Liver (tissue), 9 donors: ENCODE results near the gene CLK4. TPM values are rescaled to one million over a fixed set of nuclear protein-coding genes. Genes with fewer than 3 reads are reported as not detected.

Experiments
- DNase-seq: peaks from one replicate; pipeline ENCODE4 v3.0.0-alpha.2; 2017; ENCODE audit warnings: low spot score
- H3K27ac ChIP-seq, 2 donors: one replicate each; pipeline ENCODE4 v1.7.0; 2013; ENCODE audit warnings: inconsistent platforms in 2 of 2, low read length in 2 of 2, control low read depth in 1 of 2, low read depth in 1 of 2, mild to moderate bottlenecking in 1 of 2
- H3K27me3 ChIP-seq, 4 donors: one replicate each; pipeline versions ENCODE4 v1.6.1 to v1.7.0; 2013; ENCODE audit warnings: low read length in 3 of 4, inconsistent platforms in 1 of 4, mild to moderate bottlenecking in 1 of 4, moderate library complexity in 1 of 4; ENCODE audit not compliant: control insufficient read depth in 4 of 4, insufficient read depth in 4 of 4
- H3K36me3 ChIP-seq, 4 donors: one replicate each; pipeline versions ENCODE4 v1.6.1 to v1.7.0; 2013; ENCODE audit warnings: low read length in 3 of 4, mild to moderate bottlenecking in 3 of 4, low read depth in 1 of 4, moderate library complexity in 1 of 4; ENCODE audit not compliant: control insufficient read depth in 4 of 4, insufficient read depth in 3 of 4
- H3K4me1 ChIP-seq, 4 donors: one replicate each; pipeline versions ENCODE4 v1.6.1 to v1.7.0; 2013; ENCODE audit warnings: low read length in 3 of 4, mild to moderate bottlenecking in 3 of 4, moderate library complexity in 1 of 4; ENCODE audit not compliant: control insufficient read depth in 4 of 4, insufficient read depth in 4 of 4
- H3K4me3 ChIP-seq, 3 donors: one replicate each; pipeline versions ENCODE4 v1.6.1 to v1.7.0; 2013; ENCODE audit warnings: low read length in 3 of 3, control low read depth in 1 of 3, low read depth in 1 of 3, mild to moderate bottlenecking in 1 of 3
- H3K9ac ChIP-seq, 2 donors: one replicate each; pipeline ENCODE4 v1.7.0; 2013; ENCODE audit warnings: low read length in 2 of 2, mild to moderate bottlenecking in 2 of 2, moderate library complexity in 2 of 2, control low read depth in 1 of 2, low read depth in 1 of 2
- H3K9me3 ChIP-seq, 4 donors: one replicate each; pipeline versions ENCODE4 v1.6.1 to v1.7.0; 2013; ENCODE audit warnings: low read length in 3 of 4; ENCODE audit not compliant: control insufficient read depth in 4 of 4
- EGR1 ChIP-seq, 2 donors: IDR thresholded peaks; 2 replicates each; pipeline ENCODE4 v1.6.1; 2016 to 2018; ENCODE audit warnings: antibody characterized with exemption in 2 of 2, low read depth in 2 of 2
- FOXA1 ChIP-seq: IDR thresholded peaks from 2 replicates; pipeline ENCODE4 v1.6.1; 2016; ENCODE audit warnings: antibody characterized with exemption
- FOXA2 ChIP-seq: IDR thresholded peaks from 2 replicates; pipeline ENCODE4 v1.6.1; 2016; ENCODE audit warnings: antibody characterized with exemption
- GABPA ChIP-seq, 2 donors: IDR thresholded peaks in 1 of 2; conservative IDR thresholded peaks in 1 of 2; 2 replicates each; pipeline ENCODE4 v1.6.1; 2016; ENCODE audit warnings: antibody characterized with exemption in 2 of 2, mild to moderate bottlenecking in 1 of 2, moderate library complexity in 1 of 2
- HNF4A ChIP-seq, 2 donors: conservative IDR thresholded peaks; 2 replicates each; pipeline ENCODE4 v1.6.1; 2016; ENCODE audit warnings: antibody characterized with exemption in 2 of 2, mild to moderate bottlenecking in 2 of 2
- HNF4G ChIP-seq: IDR thresholded peaks from 2 replicates; pipeline ENCODE4 v1.6.1; 2016; ENCODE audit warnings: antibody characterized with exemption
- JUND ChIP-seq, 2 donors: IDR thresholded peaks; 2 replicates each; pipeline ENCODE4 v1.6.1; 2016; ENCODE audit warnings: antibody characterized with exemption in 2 of 2
- NR2F2 ChIP-seq: IDR thresholded peaks from 2 replicates; pipeline ENCODE4 v1.6.1; 2016; ENCODE audit warnings: antibody characterized with exemption
- RAD21 ChIP-seq, 2 donors: IDR thresholded peaks; 2 replicates each; pipeline ENCODE4 v1.6.1; 2016; ENCODE audit warnings: antibody characterized with exemption in 2 of 2, mild to moderate bottlenecking in 2 of 2
- RXRA ChIP-seq, 2 donors: IDR thresholded peaks; 2 replicates each; pipeline ENCODE4 v1.6.1; 2017 to 2018; ENCODE audit warnings: antibody characterized with exemption in 2 of 2, mild to moderate bottlenecking in 1 of 2
- SP1 ChIP-seq: IDR thresholded peaks from 2 replicates; pipeline ENCODE4 v1.6.1; 2018; ENCODE audit warnings: antibody characterized with exemption, mild to moderate bottlenecking
- TAF1 ChIP-seq: conservative IDR thresholded peaks from 2 replicates; pipeline ENCODE4 v1.6.1; 2016; ENCODE audit warnings: antibody characterized with exemption, mild to moderate bottlenecking
- YY1 ChIP-seq: IDR thresholded peaks from 2 replicates; pipeline ENCODE4 v1.6.1; 2016; ENCODE audit warnings: antibody characterized with exemption, mild to moderate bottlenecking
- WGBS: extraction: QIAGEN DNeasy Blood & Tissue Kit; methylation state at CpG from one replicate; pipeline ENCODE4 v1.1.7; 2013; 5-methylcytosine and 5-hydroxymethylcytosine counted together
- polyA plus RNA-seq, 2 donors: library from polyadenylated mRNA; stranded (reverse) in 1 of 2; unstranded in 1 of 2; fragments of 200-250 nt in 1 of 2; fragments of >200 nt in 1 of 2; fragmentation: Nextera tagmentation in 1 of 2; extraction: Ambion mirVana in 1 of 2; gene quantifications; one replicate each; pipeline versions ENCODE4 v1.2.1 to v1.2.3, GENCODE V29; 2013 to 2015
- total RNA-seq, 2 donors: library from RNA; depleted of rRNA; stranded (reverse); fragments of >200 nt; gene quantifications; one replicate each; pipeline ENCODE4 v1.2.3, GENCODE V29; 2014
- TF ChIP-seq, protein P1 (sequence below): IDR thresholded peaks from 2 replicates; pipeline ENCODE4 v1.6.1; 2016; ENCODE audit warnings: antibody characterized with exemption, mild to moderate bottlenecking
- TF ChIP-seq, protein P2 (sequence below): IDR thresholded peaks from 2 replicates; pipeline ENCODE4 v1.6.1; 2016; ENCODE audit warnings: antibody characterized with exemption
- TF ChIP-seq, protein P3 (sequence below): fragments of 150-350 bp; IDR thresholded peaks from 2 replicates; pipeline ENCODE4 v1.5.1; 2017; ENCODE audit warnings: improper control_type of control experiment, low read depth, low read length; ENCODE audit not compliant: missing input control
- TF ChIP-seq, protein P4 (sequence below): IDR thresholded peaks from 2 replicates; pipeline ENCODE4 v1.6.1; 2016; ENCODE audit warnings: antibody characterized with exemption
- TF ChIP-seq, protein P5 (sequence below): IDR thresholded peaks from 2 replicates; pipeline ENCODE4 v1.6.1; 2016; ENCODE audit warnings: antibody characterized with exemption
- donor health status: healthy.
- donor health status: healthy.
- donor health status: healthy.
- donor health status: healthy.
- donor health status: healthy.

Gene CLK4
- total RNA-seq (10 to 100 TPM; 27.1 to 28.2 TPM), polyA plus RNA-seq (10 to 100 TPM in 1 of 2 donors, 1 to 10 TPM in 1; 5.0 to 16.8 TPM)

DNA sequence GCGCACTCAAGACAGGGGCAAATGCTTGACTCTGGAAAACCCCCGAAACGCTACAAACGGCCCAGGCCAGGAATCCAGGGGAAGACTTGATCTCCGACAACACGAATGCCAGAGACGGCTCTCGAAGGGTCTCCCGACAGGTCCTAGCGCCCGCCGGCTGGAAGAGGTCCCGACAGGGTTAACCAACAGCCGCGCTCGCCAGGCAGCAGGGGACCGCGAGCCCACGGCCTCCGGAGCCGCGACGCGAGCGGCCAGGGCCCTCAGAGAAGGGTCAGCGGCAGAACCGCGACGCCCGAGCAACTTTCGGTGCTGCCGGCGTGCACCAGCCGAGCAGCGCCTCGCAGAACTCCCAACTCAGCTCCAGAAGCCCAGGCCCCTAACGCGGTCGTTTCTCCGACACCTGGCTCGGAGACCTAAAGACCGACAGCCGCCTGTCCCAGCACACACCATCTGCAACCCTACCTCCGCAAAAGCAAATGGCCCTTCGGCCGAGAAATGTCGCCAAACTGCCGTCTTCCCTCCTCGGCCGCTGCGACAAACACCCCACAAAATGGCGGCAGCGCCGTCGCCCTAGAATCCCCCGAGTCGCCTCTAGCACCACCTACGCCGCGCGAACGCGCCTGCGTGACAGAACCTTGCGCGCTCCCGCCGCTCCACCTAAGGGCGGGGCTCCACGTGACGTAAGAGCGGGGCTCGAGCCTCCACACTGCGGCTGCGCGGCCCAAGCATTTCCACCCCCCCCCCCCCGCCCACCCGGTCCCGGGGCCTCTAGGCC lies at the start of gene CLK4:
Gene CLK4 (minus strand): TSS at position 567 of the 775 bp plus-strand sequence. CDS start 3,634 bp downstream, outside the sequence.
- TF ChIP-seq, protein P1, sequence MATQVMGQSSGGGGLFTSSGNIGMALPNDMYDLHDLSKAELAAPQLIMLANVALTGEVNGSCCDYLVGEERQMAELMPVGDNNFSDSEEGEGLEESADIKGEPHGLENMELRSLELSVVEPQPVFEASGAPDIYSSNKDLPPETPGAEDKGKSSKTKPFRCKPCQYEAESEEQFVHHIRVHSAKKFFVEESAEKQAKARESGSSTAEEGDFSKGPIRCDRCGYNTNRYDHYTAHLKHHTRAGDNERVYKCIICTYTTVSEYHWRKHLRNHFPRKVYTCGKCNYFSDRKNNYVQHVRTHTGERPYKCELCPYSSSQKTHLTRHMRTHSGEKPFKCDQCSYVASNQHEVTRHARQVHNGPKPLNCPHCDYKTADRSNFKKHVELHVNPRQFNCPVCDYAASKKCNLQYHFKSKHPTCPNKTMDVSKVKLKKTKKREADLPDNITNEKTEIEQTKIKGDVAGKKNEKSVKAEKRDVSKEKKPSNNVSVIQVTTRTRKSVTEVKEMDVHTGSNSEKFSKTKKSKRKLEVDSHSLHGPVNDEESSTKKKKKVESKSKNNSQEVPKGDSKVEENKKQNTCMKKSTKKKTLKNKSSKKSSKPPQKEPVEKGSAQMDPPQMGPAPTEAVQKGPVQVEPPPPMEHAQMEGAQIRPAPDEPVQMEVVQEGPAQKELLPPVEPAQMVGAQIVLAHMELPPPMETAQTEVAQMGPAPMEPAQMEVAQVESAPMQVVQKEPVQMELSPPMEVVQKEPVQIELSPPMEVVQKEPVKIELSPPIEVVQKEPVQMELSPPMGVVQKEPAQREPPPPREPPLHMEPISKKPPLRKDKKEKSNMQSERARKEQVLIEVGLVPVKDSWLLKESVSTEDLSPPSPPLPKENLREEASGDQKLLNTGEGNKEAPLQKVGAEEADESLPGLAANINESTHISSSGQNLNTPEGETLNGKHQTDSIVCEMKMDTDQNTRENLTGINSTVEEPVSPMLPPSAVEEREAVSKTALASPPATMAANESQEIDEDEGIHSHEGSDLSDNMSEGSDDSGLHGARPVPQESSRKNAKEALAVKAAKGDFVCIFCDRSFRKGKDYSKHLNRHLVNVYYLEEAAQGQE: peak; percentile 63
- peak in 1 of 2 donors; percentile 7 for TF ChIP-seq RXRA (IDR thresholded peaks at IDR 0.05)
- TF ChIP-seq JUND (IDR thresholded peaks at IDR 0.05): no peak
- TF ChIP-seq FOXA2: no peak
- TF ChIP-seq RAD21 (IDR thresholded peaks at IDR 0.05): no peak
- TF ChIP-seq HNF4A (conservative IDR thresholded peaks at IDR 0.05): no peak
- TF ChIP-seq FOXA1: no peak
- TF ChIP-seq, protein P2, sequence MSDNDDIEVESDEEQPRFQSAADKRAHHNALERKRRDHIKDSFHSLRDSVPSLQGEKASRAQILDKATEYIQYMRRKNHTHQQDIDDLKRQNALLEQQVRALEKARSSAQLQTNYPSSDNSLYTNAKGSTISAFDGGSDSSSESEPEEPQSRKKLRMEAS: no peak
- TF ChIP-seq TAF1: no peak
- peak; percentile 99 for TF ChIP-seq YY1
- TF ChIP-seq, protein P3, sequence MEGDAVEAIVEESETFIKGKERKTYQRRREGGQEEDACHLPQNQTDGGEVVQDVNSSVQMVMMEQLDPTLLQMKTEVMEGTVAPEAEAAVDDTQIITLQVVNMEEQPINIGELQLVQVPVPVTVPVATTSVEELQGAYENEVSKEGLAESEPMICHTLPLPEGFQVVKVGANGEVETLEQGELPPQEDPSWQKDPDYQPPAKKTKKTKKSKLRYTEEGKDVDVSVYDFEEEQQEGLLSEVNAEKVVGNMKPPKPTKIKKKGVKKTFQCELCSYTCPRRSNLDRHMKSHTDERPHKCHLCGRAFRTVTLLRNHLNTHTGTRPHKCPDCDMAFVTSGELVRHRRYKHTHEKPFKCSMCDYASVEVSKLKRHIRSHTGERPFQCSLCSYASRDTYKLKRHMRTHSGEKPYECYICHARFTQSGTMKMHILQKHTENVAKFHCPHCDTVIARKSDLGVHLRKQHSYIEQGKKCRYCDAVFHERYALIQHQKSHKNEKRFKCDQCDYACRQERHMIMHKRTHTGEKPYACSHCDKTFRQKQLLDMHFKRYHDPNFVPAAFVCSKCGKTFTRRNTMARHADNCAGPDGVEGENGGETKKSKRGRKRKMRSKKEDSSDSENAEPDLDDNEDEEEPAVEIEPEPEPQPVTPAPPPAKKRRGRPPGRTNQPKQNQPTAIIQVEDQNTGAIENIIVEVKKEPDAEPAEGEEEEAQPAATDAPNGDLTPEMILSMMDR: no peak
- TF ChIP-seq GABPA (IDR thresholded peaks at IDR 0.05 in 1 of 2, conservative IDR thresholded peaks at IDR 0.05 in 1 of 2): no peak
- TF ChIP-seq, protein P4, sequence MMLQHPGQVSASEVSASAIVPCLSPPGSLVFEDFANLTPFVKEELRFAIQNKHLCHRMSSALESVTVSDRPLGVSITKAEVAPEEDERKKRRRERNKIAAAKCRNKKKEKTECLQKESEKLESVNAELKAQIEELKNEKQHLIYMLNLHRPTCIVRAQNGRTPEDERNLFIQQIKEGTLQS: no peak
- TF ChIP-seq, protein P5, sequence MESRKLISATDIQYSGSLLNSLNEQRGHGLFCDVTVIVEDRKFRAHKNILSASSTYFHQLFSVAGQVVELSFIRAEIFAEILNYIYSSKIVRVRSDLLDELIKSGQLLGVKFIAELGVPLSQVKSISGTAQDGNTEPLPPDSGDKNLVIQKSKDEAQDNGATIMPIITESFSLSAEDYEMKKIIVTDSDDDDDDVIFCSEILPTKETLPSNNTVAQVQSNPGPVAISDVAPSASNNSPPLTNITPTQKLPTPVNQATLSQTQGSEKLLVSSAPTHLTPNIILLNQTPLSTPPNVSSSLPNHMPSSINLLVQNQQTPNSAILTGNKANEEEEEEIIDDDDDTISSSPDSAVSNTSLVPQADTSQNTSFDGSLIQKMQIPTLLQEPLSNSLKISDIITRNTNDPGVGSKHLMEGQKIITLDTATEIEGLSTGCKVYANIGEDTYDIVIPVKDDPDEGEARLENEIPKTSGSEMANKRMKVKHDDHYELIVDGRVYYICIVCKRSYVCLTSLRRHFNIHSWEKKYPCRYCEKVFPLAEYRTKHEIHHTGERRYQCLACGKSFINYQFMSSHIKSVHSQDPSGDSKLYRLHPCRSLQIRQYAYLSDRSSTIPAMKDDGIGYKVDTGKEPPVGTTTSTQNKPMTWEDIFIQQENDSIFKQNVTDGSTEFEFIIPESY: no peak
- TF ChIP-seq HNF4G: no peak
- TF ChIP-seq EGR1 (IDR thresholded peaks at IDR 0.05; ENCODE audit: low read depth in 2 of 2): peak in 1 of 2 donors; percentile 19
- TF ChIP-seq SP1: no peak
- no peak for TF ChIP-seq NR2F2
- Histone ChIP-seq H3K27ac (peak within 1 kb of the TSS; percentile 94 to 97), H3K36me3 (peaks cover 0 to 14% (median 12%) of the 10 kb centered on the region in 4 donors), H3K9ac (peak within 1 kb of the TSS; percentile 68 to 90), H3K27me3 (no peaks in the 10 kb centered on the region), H3K4me1 (peaks cover 3 to 25% (median 21%) of the 10 kb centered on the region in 4 donors), H3K4me3 (peak within 1 kb of the TSS; percentile 78 to 87 (median 80)), H3K9me3 (no peaks in the 10 kb centered on the region)
- DNase-seq: peak; percentile 98
- under 1% methylated on average over 79 of the region's 79 CpGs for WGBS
